NK-92 treated with Interleukin-12 subunit alpha and Interleukin-12 subunit beta, amount 100 ng/mL, for 24 hours (cell line): ENCODE results near the gene KLHL25.
A peak's percentile ranks its signal among the peaks of the same experiment; 100 is the strongest.
"Not testable (repeated sequence)": the region's sequence is repeated elsewhere in the genome, so short reads cannot be mapped to it uniquely, and the experiment has no call there.

Source experiments
- DNase-seq: peaks from one replicate; lab custom pipeline; 2025; lab: John Stamatoyannopoulos, UW

The KLHL25 gene

GRCh38 chr15:85794598-85795336, at the start of gene KLHL25:
Gene KLHL25 (minus strand): TSS chr15:85794925. CDS start chr15:85769810, 25,115 bp downstream.
- DNase-seq: peak; percentile 94

GRCh38 chr15:85840802-85841152, 46.1 kb upstream of the KLHL25 start:
- DNase-seq: no peak

GRCh38 chr15:85840079-85840801, 45.5 kb upstream of the KLHL25 start:
- peak; percentile 72 for DNase-seq

- no peak for DNase-seq
Observed at GRCh38 chr15:85839643-85840042, 44.9 kb upstream of the KLHL25 start.

- no peak for DNase-seq
Observed at GRCh38 chr15:85838655-85839054, 43.9 kb upstream of the KLHL25 start.

GRCh38 chr15:85837881-85838280, 43.2 kb upstream of the KLHL25 start:
- no peak for DNase-seq

- no peak for DNase-seq
Observed at GRCh38 chr15:85837011-85837433, 42.3 kb upstream of the KLHL25 start.

- no peak for DNase-seq
Observed at GRCh38 chr15:85834651-85835050, 39.9 kb upstream of the KLHL25 start.

- peak; percentile 26 for DNase-seq
Observed at GRCh38 chr15:85832394-85832793, 37.7 kb upstream of the KLHL25 start.

GRCh38 chr15:85831415-85832113, 36.8 kb upstream of the KLHL25 start:
- DNase-seq: no peak

- not testable (repeated sequence) for DNase-seq
Observed at GRCh38 chr15:85829754-85830153, 35.0 kb upstream of the KLHL25 start.

- no peak for DNase-seq
Observed at GRCh38 chr15:85828874-85829273, 34.1 kb upstream of the KLHL25 start.

GRCh38 chr15:85828126-85828525, 33.4 kb upstream of the KLHL25 start:
- DNase-seq: no peak

- DNase-seq: no peak
Observed at GRCh38 chr15:85826756-85827515, 32.2 kb upstream of the KLHL25 start.

GRCh38 chr15:85825719-85826118, 31.0 kb upstream of the KLHL25 start:
- DNase-seq: no peak

- no peak for DNase-seq
Observed at GRCh38 chr15:85825118-85825517, 30.4 kb upstream of the KLHL25 start.

- DNase-seq: no peak
Observed at GRCh38 chr15:85821545-85821944, 26.8 kb upstream of the KLHL25 start.

GRCh38 chr15:85819938-85820337, 25.2 kb upstream of the KLHL25 start:
- no peak for DNase-seq

- no peak for DNase-seq
Observed at GRCh38 chr15:85813234-85813633, 18.5 kb upstream of the KLHL25 start.

GRCh38 chr15:85810075-85810474, 15.3 kb upstream of the KLHL25 start:
- DNase-seq: no peak

GRCh38 chr15:85805420-85805819, 10.7 kb upstream of the KLHL25 start:
- DNase-seq: no peak
